ENCODE results near the gene FKRP.

The FKRP gene

DNA sequence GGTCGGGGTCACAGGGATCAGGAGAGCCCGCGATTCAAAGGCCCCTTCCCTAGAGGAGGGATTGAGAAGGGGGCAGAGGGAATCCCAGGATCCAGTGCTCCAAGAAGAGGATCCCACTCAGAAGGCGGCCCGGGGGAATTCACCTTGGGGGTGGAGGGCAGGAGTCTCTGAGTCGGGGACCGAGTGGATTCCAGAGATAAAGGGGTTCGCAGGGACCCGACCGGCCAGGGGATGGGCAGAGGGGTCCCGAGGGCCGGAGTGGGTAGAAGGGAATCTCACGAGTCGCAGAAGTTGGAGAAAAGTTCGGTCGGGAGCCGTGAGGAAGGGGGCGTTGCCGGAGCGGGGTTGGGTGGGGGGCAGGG is 29.2 kb upstream of the FKRP start:
- Histone ChIP-seq H4K20me1 (ENCODE audit: insufficient read depth, low read length, poor library complexity, severe bottlenecking) (peaks cover 29% of the 10 kb centered on the region), H3K9me2 (replicated peaks; ENCODE audit: low read depth, low read length) (no peaks in the 10 kb centered on the region), H3K4me1 (ENCODE audit: insufficient read depth, low read length, poor library complexity, severe bottlenecking) (peaks cover 57% of the 10 kb centered on the region), H3K9me3 (ENCODE audit: insufficient read depth, low read depth, low read length) (no peaks in the 10 kb centered on the region), H2AFZ (ENCODE audit: low read length) (no peak overlapping the region), H3F3A (ENCODE audit: low read depth) (peaks cover 16% of the 10 kb centered on the region), H3K4me3 (ENCODE audit: low read length, poor library complexity, severe bottlenecking) (peak overlapping the region; percentile 85), H3K79me2 (ENCODE audit: insufficient read depth, low read length) (peaks cover 54% of the 10 kb centered on the region), H3K36me3 (ENCODE audit: insufficient read depth, low read length) (peaks cover 22% of the 10 kb centered on the region; the same call in 1 of the 2 replicates), H3K27me3 (ENCODE audit: insufficient read depth, low read length, poor library complexity, severe bottlenecking) (peaks cover 8% of the 10 kb centered on the region), H3K9ac (ENCODE audit: low read depth, low read length, poor library complexity, severe bottlenecking) (peak overlapping the region; percentile 100), H3K4me2 (ENCODE audit: low read depth, low read length, poor library complexity, severe bottlenecking) (peak overlapping the region; percentile 98)
- TF ChIP-seq, protein P1, sequence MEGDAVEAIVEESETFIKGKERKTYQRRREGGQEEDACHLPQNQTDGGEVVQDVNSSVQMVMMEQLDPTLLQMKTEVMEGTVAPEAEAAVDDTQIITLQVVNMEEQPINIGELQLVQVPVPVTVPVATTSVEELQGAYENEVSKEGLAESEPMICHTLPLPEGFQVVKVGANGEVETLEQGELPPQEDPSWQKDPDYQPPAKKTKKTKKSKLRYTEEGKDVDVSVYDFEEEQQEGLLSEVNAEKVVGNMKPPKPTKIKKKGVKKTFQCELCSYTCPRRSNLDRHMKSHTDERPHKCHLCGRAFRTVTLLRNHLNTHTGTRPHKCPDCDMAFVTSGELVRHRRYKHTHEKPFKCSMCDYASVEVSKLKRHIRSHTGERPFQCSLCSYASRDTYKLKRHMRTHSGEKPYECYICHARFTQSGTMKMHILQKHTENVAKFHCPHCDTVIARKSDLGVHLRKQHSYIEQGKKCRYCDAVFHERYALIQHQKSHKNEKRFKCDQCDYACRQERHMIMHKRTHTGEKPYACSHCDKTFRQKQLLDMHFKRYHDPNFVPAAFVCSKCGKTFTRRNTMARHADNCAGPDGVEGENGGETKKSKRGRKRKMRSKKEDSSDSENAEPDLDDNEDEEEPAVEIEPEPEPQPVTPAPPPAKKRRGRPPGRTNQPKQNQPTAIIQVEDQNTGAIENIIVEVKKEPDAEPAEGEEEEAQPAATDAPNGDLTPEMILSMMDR (conservative IDR thresholded peaks at IDR 0.05; ENCODE audit: low read length), result no peak
- TF ChIP-seq EZH2phosphoT487 (IDR thresholded peaks at IDR 0.05; ENCODE audit: borderline replicate concordance), result no peak

DNA sequence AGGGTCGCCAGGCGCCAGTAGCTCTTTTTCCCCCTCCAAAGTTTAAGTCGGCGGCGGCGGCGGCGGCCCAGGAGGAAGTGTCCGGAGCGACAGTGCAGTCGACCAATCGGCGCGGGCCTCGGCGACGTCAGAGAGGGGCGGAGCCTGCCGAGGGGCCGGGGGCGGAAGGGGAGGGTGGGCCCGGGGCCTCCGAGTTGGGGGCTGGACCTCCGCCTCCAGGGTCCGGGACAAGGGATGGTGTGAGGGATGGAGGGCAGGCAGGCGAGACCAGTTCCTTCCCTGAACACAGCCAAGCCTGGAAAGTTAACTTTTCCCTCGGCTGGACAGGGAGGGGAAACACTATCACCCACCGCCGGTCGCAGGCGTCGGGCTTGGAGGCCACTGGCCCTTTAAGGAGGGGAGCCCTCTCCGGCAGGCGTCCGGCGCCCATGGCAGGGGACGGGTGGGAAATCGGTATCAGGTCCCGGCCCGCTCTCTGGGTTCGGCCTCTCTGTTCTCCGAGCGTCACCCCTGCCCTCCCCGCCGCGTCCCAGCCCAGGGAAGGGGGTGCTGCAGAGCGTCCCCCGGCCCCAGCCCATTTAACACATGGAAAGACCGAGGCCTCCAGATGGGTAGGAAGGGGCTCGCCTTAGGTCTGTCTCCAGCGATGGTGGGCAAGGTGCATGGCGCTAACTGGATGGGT is 28.7 kb upstream of the FKRP start, which contains the start of gene PRKD2:
Gene PRKD2 (minus strand): TSS at position 81 of the 682 bp plus-strand sequence. CDS start 744 bp downstream, outside the sequence.
- H3K4me3 ChIP-seq (ENCODE audit: low read length, poor library complexity, severe bottlenecking), result peak within 1 kb of the TSS; percentile 85
- no peaks in the 10 kb centered on the region for H3K9me2 ChIP-seq (replicated peaks; ENCODE audit: low read depth, low read length)
- H2AFZ ChIP-seq (ENCODE audit: low read length), result peak within 1 kb of the TSS; percentile 50
- no peaks in the 10 kb centered on the region for H3K9me3 ChIP-seq (ENCODE audit: insufficient read depth, low read depth, low read length)
- H3K36me3 ChIP-seq (ENCODE audit: insufficient read depth, low read length), result peaks cover 27% of the 10 kb centered on the region; the same call in 1 of the 2 replicates
- H3K9ac ChIP-seq (ENCODE audit: low read depth, low read length, poor library complexity, severe bottlenecking), result peak within 1 kb of the TSS; percentile 100
- TF ChIP-seq, protein P1 (conservative IDR thresholded peaks at IDR 0.05; ENCODE audit: low read length), result no peak
- TF ChIP-seq EZH2phosphoT487 (IDR thresholded peaks at IDR 0.05; ENCODE audit: borderline replicate concordance), result no peak
- H3K79me2 ChIP-seq (ENCODE audit: insufficient read depth, low read length), result peaks cover 49% of the 10 kb centered on the region
- H3K4me1 ChIP-seq (ENCODE audit: insufficient read depth, low read length, poor library complexity, severe bottlenecking), result peaks cover 63% of the 10 kb centered on the region
- H4K20me1 ChIP-seq (ENCODE audit: insufficient read depth, low read length, poor library complexity, severe bottlenecking), result peaks cover 26% of the 10 kb centered on the region
- H3K4me2 ChIP-seq (ENCODE audit: low read depth, low read length, poor library complexity, severe bottlenecking), result peak within 1 kb of the TSS; percentile 100
- H3K27me3 ChIP-seq (ENCODE audit: insufficient read depth, low read length, poor library complexity, severe bottlenecking), result peaks cover 8% of the 10 kb centered on the region
- H3F3A ChIP-seq (ENCODE audit: low read depth), result peaks cover 16% of the 10 kb centered on the region

- H3K36me3 ChIP-seq (ENCODE audit: insufficient read depth, low read length), result peaks cover 29% of the 10 kb centered on the region; the same call in 1 of the 2 replicates
- peaks cover 66% of the 10 kb centered on the region for H3K4me1 ChIP-seq (ENCODE audit: insufficient read depth, low read length, poor library complexity, severe bottlenecking)
- H3K4me3 ChIP-seq (ENCODE audit: low read length, poor library complexity, severe bottlenecking), result peak overlapping the region; percentile 85
- H3K27me3 ChIP-seq (ENCODE audit: insufficient read depth, low read length, poor library complexity, severe bottlenecking), result peaks cover 8% of the 10 kb centered on the region
- H3K79me2 ChIP-seq (ENCODE audit: insufficient read depth, low read length), result peaks cover 43% of the 10 kb centered on the region
- TF ChIP-seq EZH2phosphoT487 (IDR thresholded peaks at IDR 0.05; ENCODE audit: borderline replicate concordance), result no peak
- TF ChIP-seq, protein P1 (conservative IDR thresholded peaks at IDR 0.05; ENCODE audit: low read length), result no peak
- peaks cover 22% of the 10 kb centered on the region for H4K20me1 ChIP-seq (ENCODE audit: insufficient read depth, low read length, poor library complexity, severe bottlenecking)
- H3F3A ChIP-seq (ENCODE audit: low read depth), result peaks cover 16% of the 10 kb centered on the region
- peak overlapping the region; percentile 100 for H3K4me2 ChIP-seq (ENCODE audit: low read depth, low read length, poor library complexity, severe bottlenecking)
- H3K9me2 ChIP-seq (replicated peaks; ENCODE audit: low read depth, low read length), result no peaks in the 10 kb centered on the region
- no peak overlapping the region for H2AFZ ChIP-seq (ENCODE audit: low read length)
- H3K9ac ChIP-seq (ENCODE audit: low read depth, low read length, poor library complexity, severe bottlenecking), result peak overlapping the region; percentile 100
- H3K9me3 ChIP-seq (ENCODE audit: insufficient read depth, low read depth, low read length), result no peaks in the 10 kb centered on the region
Measured at GRCh38 chr19:46717716-46718143, 28.1 kb upstream of the FKRP start.

All from Loucy (cell line).